AG04449 (cell line): ENCODE measurements around the gene CREBZF.

ENCODE experiments used
- CTCF ChIA-PET: fragments of 350-600 bp; formaldehyde crosslinking; extraction: SDS; loops from one replicate; lab custom pipeline; 2021; ENCODE audit warnings: antibody characterized with exemption; lab: Yijun Ruan, JAX
- POLR2A ChIA-PET: fragments of 400-600, 350-600 bp; formaldehyde crosslinking; extraction: SDS; loops from one replicate; lab custom pipeline; 2020; ENCODE audit warnings: antibody characterized with exemption, inconsistent platforms; lab: Yijun Ruan, JAX
- DNase-seq: peaks from one replicate; pipeline ENCODE4 v3.0.0-alpha.2; 2010; ENCODE audit warnings: low read depth, low spot score
- H3K4me3 ChIP-seq: 2 replicates; pipeline ENCODE4 v1.5.1; 2011; ENCODE audit warnings: low read depth, mild to moderate bottlenecking, control low read depth, low read length
- CTCF ChIP-seq: IDR thresholded peaks from one replicate; pipeline ENCODE4 v1.5.1; 2011; ENCODE audit warnings: mild to moderate bottlenecking, moderate library complexity, low read length, control low read depth, inconsistent platforms; ENCODE audit not compliant: insufficient read depth; ENCODE audit errors: missing control alignments

CREBZF gene

GRCh38 chr11:85664615-85665481 is at the start of gene CREBZF:
Gene CREBZF (minus strand): TSS chr11:85665129. CDS start chr11:85664875, 254 bp downstream.
- POLR2A ChIA-PET: interaction anchor here (0.6 to 1.4 kb wide), 6 partner anchors 11 to 163 kb away, joined by 3 to 4 read pairs (median 4); partner anchors contain the start of genes CCDC89 and TMEM126B
- no peak for TF ChIP-seq CTCF
- DNase-seq: peak; percentile 71
- CTCF ChIA-PET: interaction anchor here (0.8 to 2.8 kb wide), 5 partner anchors 9 to 160 kb away, joined by 3 to 10 read pairs (median 4); no protein-coding TSS in a partner anchor
- peak within 1 kb of the TSS; percentile 83 for H3K4me3 ChIP-seq

GRCh38 chr11:85712953-85713352 is 48.0 kb upstream of the CREBZF start:
- no peak for DNase-seq

GRCh38 chr11:85710917-85711316 is 46.0 kb upstream of the CREBZF start:
- POLR2A ChIA-PET: no interaction called here
- CTCF ChIA-PET: interaction anchor here (0.9 kb wide), 1 partner anchor 12 kb away, joined by 3 read pairs; no protein-coding TSS in a partner anchor

More at GRCh38 chr11:85712953-85713352, 48.0 kb upstream of the CREBZF start:
- no peak for TF ChIP-seq CTCF
- POLR2A ChIA-PET: no interaction called here
- CTCF ChIA-PET: interaction anchor here (1.0 to 1.1 kb wide), 2 partner anchors 17 to 113 kb away, joined by 3 to 4 read pairs; no protein-coding TSS in a partner anchor
- H3K4me3 ChIP-seq: no peak overlapping the region

GRCh38 chr11:85709941-85710702 is 45.2 kb upstream of the CREBZF start:
- POLR2A ChIA-PET: no interaction called here

More at GRCh38 chr11:85710917-85711316, 46.0 kb upstream of the CREBZF start:
- no peak overlapping the region for H3K4me3 ChIP-seq
- TF ChIP-seq CTCF: no peak
- no peak for DNase-seq

GRCh38 chr11:85705800-85706199 is 40.9 kb upstream of the CREBZF start:
- ChIA-PET POLR2A (no interaction called here), CTCF (no interaction called here)
- TF ChIP-seq CTCF: no peak
- DNase-seq: no peak
- H3K4me3 ChIP-seq: no peak overlapping the region

More at GRCh38 chr11:85709941-85710702, 45.2 kb upstream of the CREBZF start:
- CTCF ChIA-PET: interaction anchor here (0.9 to 1.0 kb wide), 2 partner anchors 13 to 15 kb away, joined by 3 read pairs; no protein-coding TSS in a partner anchor
- DNase-seq: no peak
- H3K4me3 ChIP-seq: no peak overlapping the region
- TF ChIP-seq CTCF: no peak
